Heart left ventricle (tissue), 16 donors: Measurements from ENCODE around the gene SETBP1. TPM values are rescaled to one million over a fixed set of nuclear protein-coding genes. Genes with fewer than 3 reads are reported as not detected.

Experiments
- ATAC-seq, 4 donors: fragments of 200-7000 bp; cut with Tn5 transposase; one replicate each; pipeline ENCODE4 v1.9.1; 2020 to 2022; ENCODE audit warnings: moderate library complexity in 4 of 4, mild to moderate bottlenecking in 3 of 4, moderate number of reproducible peaks in 1 of 4
- DNase-seq, 5 donors: peaks; one replicate each; pipeline ENCODE4 v3.0.0-alpha.2; 2020
- H3K27ac ChIP-seq, 12 donors: fragments of 200-600 bp; sonication (generic) in 4 of 12; one replicate each; pipeline versions ENCODE4 v1.5.0 to v1.8.0; 2016 to 2022; ENCODE audit warnings: mild to moderate bottlenecking in 2 of 12
- H3K27me3 ChIP-seq, 9 donors: fragments of 200-600 bp; sonication (generic) in 2 of 9; one replicate each; pipeline versions ENCODE4 v1.5.1 to v1.8.0; 2016 to 2022; ENCODE audit warnings: mild to moderate bottlenecking in 3 of 9
- H3K36me3 ChIP-seq, 9 donors: fragments of 200-600 bp; sonication (generic) in 2 of 9; one replicate each; pipeline versions ENCODE4 v1.5.0 to v1.8.0; 2018 to 2022; ENCODE audit warnings: mild to moderate bottlenecking in 2 of 9
- H3K4me1 ChIP-seq, 12 donors: fragments of 200-600 bp; sonication (generic) in 4 of 12; one replicate each; pipeline versions ENCODE4 v1.5.0 to v1.8.0; 2016 to 2022; ENCODE audit warnings: mild to moderate bottlenecking in 3 of 12
- H3K4me3 ChIP-seq, 12 donors: fragments of 200-600 bp; sonication (generic) in 4 of 12; one replicate each; pipeline versions ENCODE4 v1.5.0 to v1.8.0; 2017 to 2022; ENCODE audit warnings: mild to moderate bottlenecking in 9 of 12, moderate library complexity in 4 of 12
- H3K9me3 ChIP-seq, 12 donors: fragments of 200-600 bp; sonication (generic) in 4 of 12; one replicate each; pipeline versions ENCODE4 v1.5.0 to v1.8.0; 2016 to 2022; ENCODE audit warnings: mild to moderate bottlenecking in 1 of 12
- CTCF ChIP-seq, 12 donors: fragments of 200-600 bp; sonication (generic) in 4 of 12; IDR thresholded peaks; one replicate each; pipeline versions ENCODE4 v1.5.0 to v1.8.0; 2018 to 2022; ENCODE audit warnings: antibody characterized with exemption in 12 of 12, mild to moderate bottlenecking in 5 of 12
- POLR2A ChIP-seq, 2 donors: fragments of 450-650 bp; IDR thresholded peaks; one replicate each; pipeline ENCODE4 v1.6.1; 2017; ENCODE audit warnings: antibody characterized with exemption in 2 of 2, mild to moderate bottlenecking in 2 of 2, moderate library complexity in 2 of 2
- WGBS, 4 donors: extraction: QIAGEN DNeasy Blood & Tissue Kit in 2 of 4; methylation state at CpG; one replicate each; pipeline versions ENCODE4 v1.1.5 to v1.1.7; 2013 to 2018; 5-methylcytosine and 5-hydroxymethylcytosine counted together
- intact Hi-C, 10 donors: fragments of 100-400 bp; cut with DNase I; formaldehyde crosslinking; loops; one replicate each; pipeline versions ENCODE4 v1.11.1 to v1.14.2; 2022
- polyA plus RNA-seq, 2 donors: library from polyadenylated mRNA; stranded (reverse); fragments of 200-250 nt; gene quantifications; one replicate each; pipeline ENCODE4 v1.2.3, GENCODE V29; 2013
- total RNA-seq, 9 donors: library from RNA; depleted of rRNA in 2 of 9; stranded (reverse); fragments of >200 nt in 2 of 9; fragmentation: NEBNext Ultra II Directional in 3 of 9; extraction: Animal tissue kit (Norgen Biotek cat#: 25700) in 3 of 9; gene quantifications; one replicate each; pipeline versions ENCODE4 v1.1.0 to v1.2.4, GENCODE V29; 2016 to 2023
- donor health status: ischemic (EF 13 %, LVEDD 7.1; RV severe dilation, severe dysfunction).
- donor health status: healthy with polysubstance abuse.
- donor health status: DM: no; HTN: yes; CAD: no.
- donor health status: DM: no; HTN: no; CAD: no.
- donor health status: ischemic (EF 25% LVEDD 6.9; RV normal size, moderate dysfunction).
- donor health status: ischemic (EF 25% LVEDD 5.7; RV mildly dilated, moderate dysfunction).
- donor health status: healthy.
- donor health status: DM: yes; HTN: yes; CAD: no.
- donor health status: ischemic (EF 35%, LVEDD 5.7; RV mildly dilated, moderate dysfunction).
- donor health status: nonischemic (EF 11% LVEDD 7.7; RV severe dilation, severe dysfunction).
- donor health status: DM: yes; HTN: yes; CAD: no.
- donor health status: PGD.
- donor health status: ischemic (EF 29% LVEDD 5.4; RV normal size, mild dysfunction).
- donor health status: nonischemic (EF 23%, LVEDD 6.1; RV moderate dilation, normal function).

SETBP1 gene
- total and polyA plus RNA-seq, 11 donors: 1.2 to 10.6 (median 5.5) TPM

GRCh38 chr18:44915661-44916060 lies 235.0 kb downstream of the SETBP1 start:
- Histone ChIP-seq H3K4me1 (peaks cover 0 to 34% (median 15%) of the 10 kb centered on the region in 12 donors), H3K9me3 (no peaks in the 10 kb centered on the region), H3K36me3 (no peaks in the 10 kb centered on the region), H3K4me3 (no peak overlapping the region), H3K27me3 (no peaks in the 10 kb centered on the region), H3K27ac (peak overlapping the region in 2 of 12 donors; percentile 27 to 50)
- TF ChIP-seq CTCF (IDR thresholded peaks at IDR 0.05) (no peak), POLR2A (IDR thresholded peaks at IDR 0.05) (no peak)
- intact Hi-C loops: loop anchor here in 3 of 10 donors (10.0 kb wide), 2 partner anchors 299 to 469 kb away; no protein-coding TSS in a partner anchor
- DNase-seq (no peak), ATAC-seq (no peak)
- WGBS, 4 donors: 90 to 98% (median 93%) methylated on average over 2 of the region's 2 CpGs

- DNase-seq (no peak), ATAC-seq (no peak)
- Histone ChIP-seq H3K27me3 (no peaks in the 10 kb centered on the region), H3K4me1 (peaks cover 0 to 35% (median 15%) of the 10 kb centered on the region in 12 donors), H3K4me3 (no peak overlapping the region), H3K9me3 (no peaks in the 10 kb centered on the region), H3K36me3 (no peaks in the 10 kb centered on the region), H3K27ac (peak overlapping the region in 2 of 12 donors; percentile 27 to 52)
- intact Hi-C loops: loop anchor here in 3 of 10 donors (10.0 kb wide), 2 partner anchors 298 to 468 kb away; no protein-coding TSS in a partner anchor
- WGBS, 4 donors: 82 to 88% (median 86%) methylated on average over 4 of the region's 4 CpGs
- TF ChIP-seq POLR2A (IDR thresholded peaks at IDR 0.05) (no peak), CTCF (IDR thresholded peaks at IDR 0.05) (no peak)
Observed at GRCh38 chr18:44916429-44917207, 235.9 kb downstream of the SETBP1 start.

- H3K27me3 ChIP-seq: no peaks in the 10 kb centered on the region
- no peak for DNase-seq
- intact Hi-C loops: loop anchor here in 3 of 10 donors (10.0 kb wide), 2 partner anchors 297 to 467 kb away; no protein-coding TSS in a partner anchor
- H3K4me1 ChIP-seq: peaks cover 0 to 35% (median 15%) of the 10 kb centered on the region in 12 donors
- ATAC-seq: peak; percentile 61 to 76 (median 68)
- whole genome bisulfite sequencing, 4 donors: 59 to 81% (median 67%) methylated on average over 10 of the region's 10 CpGs
- no peak for TF ChIP-seq POLR2A (IDR thresholded peaks at IDR 0.05)
- TF ChIP-seq CTCF (IDR thresholded peaks at IDR 0.05): no peak
- no peaks in the 10 kb centered on the region for H3K36me3 ChIP-seq
- H3K27ac ChIP-seq: peak overlapping the region in 2 of 12 donors; percentile 6 to 52
- H3K4me3 ChIP-seq: no peak overlapping the region
- no peaks in the 10 kb centered on the region for H3K9me3 ChIP-seq
Observed at GRCh38 chr18:44917216-44918141, 236.8 kb downstream of the SETBP1 start.
